ENCODE results near the gene FIGN.

DNA sequence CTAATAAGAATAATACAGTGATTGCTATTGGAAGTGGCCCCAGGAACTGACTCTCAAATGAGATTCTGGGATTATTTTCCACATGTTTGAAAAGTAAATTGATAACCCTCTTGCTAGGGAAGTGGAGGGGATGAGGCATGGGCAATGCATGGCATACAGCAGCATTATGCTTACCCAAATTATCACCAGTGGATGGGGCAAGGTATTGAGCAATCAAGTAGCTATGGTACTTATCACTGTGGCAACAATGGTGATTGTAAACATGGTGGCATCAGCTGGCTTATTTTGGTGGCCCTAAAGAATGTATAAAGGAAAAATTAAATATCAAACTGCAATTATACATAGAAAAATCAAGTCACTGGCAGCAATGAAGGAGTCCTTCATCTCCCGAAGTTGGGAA lies 155.1 kb downstream of the FIGN start:
- TF ChIP-seq, protein P1, sequence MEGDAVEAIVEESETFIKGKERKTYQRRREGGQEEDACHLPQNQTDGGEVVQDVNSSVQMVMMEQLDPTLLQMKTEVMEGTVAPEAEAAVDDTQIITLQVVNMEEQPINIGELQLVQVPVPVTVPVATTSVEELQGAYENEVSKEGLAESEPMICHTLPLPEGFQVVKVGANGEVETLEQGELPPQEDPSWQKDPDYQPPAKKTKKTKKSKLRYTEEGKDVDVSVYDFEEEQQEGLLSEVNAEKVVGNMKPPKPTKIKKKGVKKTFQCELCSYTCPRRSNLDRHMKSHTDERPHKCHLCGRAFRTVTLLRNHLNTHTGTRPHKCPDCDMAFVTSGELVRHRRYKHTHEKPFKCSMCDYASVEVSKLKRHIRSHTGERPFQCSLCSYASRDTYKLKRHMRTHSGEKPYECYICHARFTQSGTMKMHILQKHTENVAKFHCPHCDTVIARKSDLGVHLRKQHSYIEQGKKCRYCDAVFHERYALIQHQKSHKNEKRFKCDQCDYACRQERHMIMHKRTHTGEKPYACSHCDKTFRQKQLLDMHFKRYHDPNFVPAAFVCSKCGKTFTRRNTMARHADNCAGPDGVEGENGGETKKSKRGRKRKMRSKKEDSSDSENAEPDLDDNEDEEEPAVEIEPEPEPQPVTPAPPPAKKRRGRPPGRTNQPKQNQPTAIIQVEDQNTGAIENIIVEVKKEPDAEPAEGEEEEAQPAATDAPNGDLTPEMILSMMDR (IDR thresholded peaks at IDR 0.05; ENCODE audit: low read depth, low read length) = no peak
- no peak for TF ChIP-seq POLR2A (IDR thresholded peaks at IDR 0.05; ENCODE audit: extremely low read depth, insufficient read length)
- no peak for TF ChIP-seq MYC (IDR thresholded peaks at IDR 0.05; ENCODE audit: low read depth, low read length)
- TF ChIP-seq, protein P2, sequence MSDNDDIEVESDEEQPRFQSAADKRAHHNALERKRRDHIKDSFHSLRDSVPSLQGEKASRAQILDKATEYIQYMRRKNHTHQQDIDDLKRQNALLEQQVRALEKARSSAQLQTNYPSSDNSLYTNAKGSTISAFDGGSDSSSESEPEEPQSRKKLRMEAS (IDR thresholded peaks at IDR 0.05; ENCODE audit: low read depth, low read length) = no peak
